ENCODE data around the gene WDFY2. TPM values are rescaled to one million over a fixed set of nuclear protein-coding genes. Genes with fewer than 3 reads are reported as not detected.

WDFY2 gene
- total RNA-seq, 1 donor from 2014 or later: 16.2 TPM

- Mint-ChIP-seq H3K4me1 (ENCODE audit: low read depth, unreplicated experiment) (peaks cover 14% of the 10 kb centered on the region), H3K4me3 (ENCODE audit: unreplicated experiment) (no peak overlapping the region), H3K9me3 (ENCODE audit: unreplicated experiment) (no peaks in the 10 kb centered on the region), H3K27ac (ENCODE audit: unreplicated experiment) (no peak overlapping the region), H3K36me3 (ENCODE audit: low read depth, unreplicated experiment) (peaks cover 3% of the 10 kb centered on the region), H3K27me3 (ENCODE audit: low read depth, unreplicated experiment) (no peaks in the 10 kb centered on the region)
- TF ChIP-seq EZH2 (IDR thresholded peaks at IDR 0.05; ENCODE audit: insufficient read depth, low read length): no peak
- TF ChIP-seq, protein P1, sequence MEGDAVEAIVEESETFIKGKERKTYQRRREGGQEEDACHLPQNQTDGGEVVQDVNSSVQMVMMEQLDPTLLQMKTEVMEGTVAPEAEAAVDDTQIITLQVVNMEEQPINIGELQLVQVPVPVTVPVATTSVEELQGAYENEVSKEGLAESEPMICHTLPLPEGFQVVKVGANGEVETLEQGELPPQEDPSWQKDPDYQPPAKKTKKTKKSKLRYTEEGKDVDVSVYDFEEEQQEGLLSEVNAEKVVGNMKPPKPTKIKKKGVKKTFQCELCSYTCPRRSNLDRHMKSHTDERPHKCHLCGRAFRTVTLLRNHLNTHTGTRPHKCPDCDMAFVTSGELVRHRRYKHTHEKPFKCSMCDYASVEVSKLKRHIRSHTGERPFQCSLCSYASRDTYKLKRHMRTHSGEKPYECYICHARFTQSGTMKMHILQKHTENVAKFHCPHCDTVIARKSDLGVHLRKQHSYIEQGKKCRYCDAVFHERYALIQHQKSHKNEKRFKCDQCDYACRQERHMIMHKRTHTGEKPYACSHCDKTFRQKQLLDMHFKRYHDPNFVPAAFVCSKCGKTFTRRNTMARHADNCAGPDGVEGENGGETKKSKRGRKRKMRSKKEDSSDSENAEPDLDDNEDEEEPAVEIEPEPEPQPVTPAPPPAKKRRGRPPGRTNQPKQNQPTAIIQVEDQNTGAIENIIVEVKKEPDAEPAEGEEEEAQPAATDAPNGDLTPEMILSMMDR (IDR thresholded peaks at IDR 0.05; ENCODE audit: insufficient read depth, low read depth, low read length): no peak
- FAIRE-seq (no peak), DNase-seq (ENCODE audit: low read depth) (no peak)
- Histone ChIP-seq H3K36me3 (ENCODE audit: insufficient read depth, low read length) (peaks cover 3% of the 10 kb centered on the region), H2AFZ (ENCODE audit: low read depth, low read length) (no peak overlapping the region), H3K27ac (ENCODE audit: low read depth, low read length) (no peak overlapping the region), H4K20me1 (ENCODE audit: insufficient read depth, low read length) (peaks cover 25% of the 10 kb centered on the region), H3K9ac (ENCODE audit: low read length) (no peak overlapping the region), H3K27me3 (ENCODE audit: insufficient read depth, low read length) (no peaks in the 10 kb centered on the region), H3K9me3 (ENCODE audit: insufficient read depth, low read depth, low read length) (no peaks in the 10 kb centered on the region), H3K4me2 (ENCODE audit: low read length) (no peak overlapping the region), H3K79me2 (ENCODE audit: insufficient read depth, low read length) (peaks cover 93% of the 10 kb centered on the region), H3K4me3 (ENCODE audit: insufficient read depth, low read depth, low read length) (no peak overlapping the region), H3K4me1 (ENCODE audit: insufficient read depth, low read length) (no peaks in the 10 kb centered on the region)
Measured at GRCh38 chr13:51601601-51602565, 17.6 kb downstream of the WDFY2 start.

DNA sequence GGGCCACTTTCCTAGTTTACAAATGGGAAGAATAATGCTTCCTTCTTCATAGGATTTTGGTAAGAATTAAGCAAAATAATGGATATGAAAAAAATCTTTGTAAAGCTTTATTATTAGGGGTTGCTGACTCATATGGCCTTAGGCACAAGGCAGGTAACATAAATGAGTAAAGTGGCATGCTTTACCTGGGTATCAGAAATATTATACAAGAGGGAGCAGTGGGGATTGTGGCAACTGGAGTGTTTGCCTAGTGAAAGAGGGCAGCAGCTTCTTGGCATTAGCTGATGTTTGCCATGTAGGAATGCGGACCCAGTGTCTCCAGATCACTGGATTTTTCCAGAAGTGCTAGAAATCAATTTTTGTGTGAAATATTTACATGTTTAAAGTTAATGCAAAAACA is 19.5 kb downstream of the WDFY2 start:
- H3K79me2 ChIP-seq (ENCODE audit: insufficient read depth, low read length): peaks cover 91% of the 10 kb centered on the region
- FAIRE-seq: no peak
- Mint-ChIP-seq H3K36me3 (ENCODE audit: low read depth, unreplicated experiment) (peaks cover 3% of the 10 kb centered on the region), H3K27ac (ENCODE audit: unreplicated experiment) (no peak overlapping the region), H3K9me3 (ENCODE audit: unreplicated experiment) (no peaks in the 10 kb centered on the region), H3K4me1 (ENCODE audit: low read depth, unreplicated experiment) (peaks cover 13% of the 10 kb centered on the region), H3K27me3 (ENCODE audit: low read depth, unreplicated experiment) (no peaks in the 10 kb centered on the region), H3K4me3 (ENCODE audit: unreplicated experiment) (no peak overlapping the region)
- TF ChIP-seq, protein P1 (IDR thresholded peaks at IDR 0.05; ENCODE audit: insufficient read depth, low read depth, low read length): no peak
- TF ChIP-seq EZH2 (IDR thresholded peaks at IDR 0.05; ENCODE audit: insufficient read depth, low read length): no peak
- no peaks in the 10 kb centered on the region for H3K9me3 ChIP-seq (ENCODE audit: insufficient read depth, low read depth, low read length)
- H3K4me1 ChIP-seq (ENCODE audit: insufficient read depth, low read length): peaks cover 4% of the 10 kb centered on the region
- H3K4me2 ChIP-seq (ENCODE audit: low read length): no peak overlapping the region
- no peaks in the 10 kb centered on the region for H3K27me3 ChIP-seq (ENCODE audit: insufficient read depth, low read length)
- H3K36me3 ChIP-seq (ENCODE audit: insufficient read depth, low read length): peaks cover 3% of the 10 kb centered on the region
- no peak for DNase-seq (ENCODE audit: low read depth)
- H2AFZ ChIP-seq (ENCODE audit: low read depth, low read length): no peak overlapping the region
- H4K20me1 ChIP-seq (ENCODE audit: insufficient read depth, low read length): peaks cover 29% of the 10 kb centered on the region
- H3K4me3 ChIP-seq (ENCODE audit: insufficient read depth, low read depth, low read length): no peak overlapping the region
- H3K9ac ChIP-seq (ENCODE audit: low read length): no peak overlapping the region
- no peak overlapping the region for H3K27ac ChIP-seq (ENCODE audit: low read depth, low read length)

DNA sequence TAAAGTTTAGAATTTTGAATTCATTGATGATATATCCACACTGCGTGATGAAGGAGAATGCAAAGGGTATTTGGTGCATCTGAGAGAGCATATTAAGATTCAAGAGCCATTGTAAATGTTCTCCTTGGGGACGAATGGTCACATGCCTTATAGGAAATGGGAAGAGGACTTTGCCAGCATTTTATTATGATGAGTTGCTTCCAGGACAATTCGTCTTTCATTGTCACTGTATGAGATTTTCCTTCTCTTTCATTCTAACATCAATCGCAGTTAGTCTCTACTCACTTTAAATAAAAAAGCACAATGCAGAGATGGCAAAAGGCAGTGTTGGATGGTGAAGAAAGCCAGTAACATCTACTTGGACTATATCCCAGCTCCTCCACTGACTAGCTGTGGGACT is 21.4 kb downstream of the WDFY2 start:
- no peak overlapping the region for H3K9ac ChIP-seq (ENCODE audit: low read length)
- H3K4me1 Mint-ChIP-seq (ENCODE audit: low read depth, unreplicated experiment): peaks cover 6% of the 10 kb centered on the region
- TF ChIP-seq, protein P1 (IDR thresholded peaks at IDR 0.05; ENCODE audit: insufficient read depth, low read depth, low read length): no peak
- no peak for TF ChIP-seq EZH2 (IDR thresholded peaks at IDR 0.05; ENCODE audit: insufficient read depth, low read length)
- H3K9me3 Mint-ChIP-seq (ENCODE audit: unreplicated experiment): no peaks in the 10 kb centered on the region
- FAIRE-seq: no peak
- no peak for DNase-seq (ENCODE audit: low read depth)
- no peaks in the 10 kb centered on the region for H3K27me3 Mint-ChIP-seq (ENCODE audit: low read depth, unreplicated experiment)
- H3K9me3 ChIP-seq (ENCODE audit: insufficient read depth, low read depth, low read length): no peaks in the 10 kb centered on the region
- no peak overlapping the region for H3K27ac ChIP-seq (ENCODE audit: low read depth, low read length)
- peaks cover 4% of the 10 kb centered on the region for H3K4me1 ChIP-seq (ENCODE audit: insufficient read depth, low read length)
- H3K4me3 Mint-ChIP-seq (ENCODE audit: unreplicated experiment): no peak overlapping the region
- no peak overlapping the region for H2AFZ ChIP-seq (ENCODE audit: low read depth, low read length)
- H3K36me3 ChIP-seq (ENCODE audit: insufficient read depth, low read length): peaks cover 3% of the 10 kb centered on the region
- peaks cover 3% of the 10 kb centered on the region for H3K36me3 Mint-ChIP-seq (ENCODE audit: low read depth, unreplicated experiment)
- no peaks in the 10 kb centered on the region for H3K27me3 ChIP-seq (ENCODE audit: insufficient read depth, low read length)
- H3K4me2 ChIP-seq (ENCODE audit: low read length): no peak overlapping the region
- no peak overlapping the region for H3K27ac Mint-ChIP-seq (ENCODE audit: unreplicated experiment)
- H4K20me1 ChIP-seq (ENCODE audit: insufficient read depth, low read length): peaks cover 24% of the 10 kb centered on the region
- no peak overlapping the region for H3K4me3 ChIP-seq (ENCODE audit: insufficient read depth, low read depth, low read length)
- H3K79me2 ChIP-seq (ENCODE audit: insufficient read depth, low read length): peaks cover 91% of the 10 kb centered on the region
